GM12872 (cell line): ENCODE measurements around the gene KDM1B.

Source experiments
- TF ChIP-seq, protein P1 (sequence below): IDR thresholded peaks from 3 replicates; pipeline ENCODE4 v1.5.1; 2011; ENCODE audit warnings: low read depth, mild to moderate bottlenecking, low read length, moderate library complexity; ENCODE audit not compliant: insufficient read depth

Gene KDM1B

DNA sequence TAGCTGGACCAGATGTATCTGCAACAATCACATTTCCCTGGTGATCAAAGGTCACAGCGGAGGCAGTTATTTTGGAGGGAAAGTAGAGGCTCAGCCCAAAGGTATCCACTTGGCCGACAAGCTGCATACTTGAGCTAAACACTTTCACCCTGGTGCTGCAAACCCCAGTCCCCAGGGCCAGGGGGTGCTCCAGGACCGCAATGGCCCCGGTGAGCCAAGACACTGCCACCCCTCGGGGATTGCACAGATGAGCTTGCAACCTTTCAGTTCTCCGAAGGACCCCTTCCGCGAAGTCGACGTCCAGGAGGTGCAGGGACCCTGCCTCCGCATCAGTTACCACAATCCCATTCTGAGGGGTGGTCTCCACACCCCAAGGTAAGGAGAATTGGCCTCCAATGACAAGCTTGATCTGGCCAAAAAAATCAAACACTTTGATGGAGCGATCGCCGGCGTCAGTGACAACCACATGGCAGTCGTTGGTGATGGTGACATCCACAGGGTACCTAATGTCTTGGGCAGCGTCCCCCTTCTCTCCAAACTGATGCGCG lies 33.6 kb upstream of the KDM1B start:
- TF ChIP-seq, protein P1, sequence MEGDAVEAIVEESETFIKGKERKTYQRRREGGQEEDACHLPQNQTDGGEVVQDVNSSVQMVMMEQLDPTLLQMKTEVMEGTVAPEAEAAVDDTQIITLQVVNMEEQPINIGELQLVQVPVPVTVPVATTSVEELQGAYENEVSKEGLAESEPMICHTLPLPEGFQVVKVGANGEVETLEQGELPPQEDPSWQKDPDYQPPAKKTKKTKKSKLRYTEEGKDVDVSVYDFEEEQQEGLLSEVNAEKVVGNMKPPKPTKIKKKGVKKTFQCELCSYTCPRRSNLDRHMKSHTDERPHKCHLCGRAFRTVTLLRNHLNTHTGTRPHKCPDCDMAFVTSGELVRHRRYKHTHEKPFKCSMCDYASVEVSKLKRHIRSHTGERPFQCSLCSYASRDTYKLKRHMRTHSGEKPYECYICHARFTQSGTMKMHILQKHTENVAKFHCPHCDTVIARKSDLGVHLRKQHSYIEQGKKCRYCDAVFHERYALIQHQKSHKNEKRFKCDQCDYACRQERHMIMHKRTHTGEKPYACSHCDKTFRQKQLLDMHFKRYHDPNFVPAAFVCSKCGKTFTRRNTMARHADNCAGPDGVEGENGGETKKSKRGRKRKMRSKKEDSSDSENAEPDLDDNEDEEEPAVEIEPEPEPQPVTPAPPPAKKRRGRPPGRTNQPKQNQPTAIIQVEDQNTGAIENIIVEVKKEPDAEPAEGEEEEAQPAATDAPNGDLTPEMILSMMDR: no peak

DNA sequence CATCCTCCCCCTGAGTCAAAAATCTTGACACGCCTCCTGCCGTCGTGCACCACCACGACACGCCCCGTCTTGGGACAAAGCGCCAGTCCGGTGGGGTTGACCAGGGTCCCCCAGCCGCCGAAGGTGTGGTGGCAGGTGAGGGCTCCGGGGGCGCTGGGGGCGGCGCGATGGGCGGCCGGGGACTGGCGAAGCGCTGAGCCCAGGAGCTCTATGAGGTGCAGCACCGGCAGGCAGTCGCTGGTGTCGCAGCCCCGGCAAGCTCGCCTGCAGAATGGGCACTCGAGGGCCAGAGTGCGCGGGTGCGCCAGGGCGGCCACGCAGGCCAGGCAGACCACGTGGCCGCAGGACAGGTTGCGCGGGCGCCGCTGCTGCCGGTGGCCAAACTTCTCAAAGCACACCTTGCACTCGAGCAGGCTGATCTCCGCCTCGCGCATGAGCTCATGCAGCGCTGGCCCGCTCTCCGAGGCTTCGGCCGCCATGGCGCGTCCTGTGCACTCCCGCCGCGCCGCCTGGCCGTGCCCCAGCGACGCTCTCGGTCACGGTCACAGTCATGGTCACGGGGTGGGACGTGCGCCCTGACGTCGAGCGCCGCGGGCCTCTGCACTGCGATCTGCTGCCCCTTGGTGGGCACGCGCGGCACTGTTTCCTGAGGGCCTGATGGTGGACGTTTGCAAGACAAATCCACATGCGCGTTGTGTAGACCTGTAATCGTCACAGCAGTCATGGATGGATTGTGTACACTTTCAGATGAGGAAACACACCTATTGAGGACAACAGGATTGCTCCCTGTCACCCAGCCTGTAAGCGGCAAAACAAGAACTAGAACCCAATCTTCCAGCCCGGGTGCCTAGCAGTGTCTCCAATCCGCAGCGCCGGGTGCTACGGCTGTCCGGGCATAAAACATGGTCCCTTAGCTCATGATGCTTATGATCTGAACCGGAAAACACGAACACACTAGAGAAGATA lies 32.8 kb upstream of the KDM1B start, which contains the start of gene NHLRC1:
Gene NHLRC1 (minus strand): TSS at position 550 of the 966 bp plus-strand sequence. CDS start 71 bp downstream, at position 479.
- TF ChIP-seq, protein P1: peak; percentile 73

DNA sequence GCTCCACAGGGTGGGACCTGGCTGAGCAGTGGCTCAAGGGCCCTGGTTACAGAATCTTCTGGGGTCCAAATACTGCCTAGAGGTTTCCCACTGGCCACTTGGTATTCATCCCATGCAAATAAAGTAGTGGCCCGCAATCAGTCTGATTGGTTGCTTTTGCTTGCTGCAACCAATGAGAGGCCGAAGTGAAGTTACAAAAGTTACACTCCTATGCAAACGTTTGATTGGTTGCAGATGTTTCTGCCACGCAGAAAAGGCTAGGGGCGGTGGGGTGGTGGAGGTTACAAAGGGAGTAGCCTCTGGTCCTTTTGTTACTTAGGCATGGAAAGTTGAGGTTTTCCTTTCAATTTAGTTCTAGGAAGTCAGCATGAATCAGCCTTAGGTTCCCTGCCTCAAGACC lies 29.1 kb upstream of the KDM1B start:
- TF ChIP-seq, protein P1: no peak

DNA sequence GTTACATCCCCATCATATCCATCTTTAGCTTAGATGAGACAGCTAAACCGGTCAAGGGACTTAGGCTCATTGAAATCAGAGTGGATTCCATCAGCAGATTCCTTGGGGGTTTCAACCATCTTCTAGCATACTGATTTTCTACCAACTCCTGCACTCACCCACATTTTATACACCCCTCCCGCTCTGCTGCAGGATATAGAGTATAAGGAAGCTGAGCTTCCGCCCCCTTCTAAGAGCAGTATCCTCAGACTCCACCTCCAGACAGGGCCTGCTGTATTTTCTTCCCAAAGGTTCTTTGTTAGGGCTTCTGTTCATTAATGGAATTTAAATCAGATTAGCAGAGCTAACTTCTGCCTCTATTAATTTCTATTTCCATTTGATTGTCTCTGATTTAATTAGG lies 22.9 kb upstream of the KDM1B start:
- TF ChIP-seq, protein P1: no peak

DNA sequence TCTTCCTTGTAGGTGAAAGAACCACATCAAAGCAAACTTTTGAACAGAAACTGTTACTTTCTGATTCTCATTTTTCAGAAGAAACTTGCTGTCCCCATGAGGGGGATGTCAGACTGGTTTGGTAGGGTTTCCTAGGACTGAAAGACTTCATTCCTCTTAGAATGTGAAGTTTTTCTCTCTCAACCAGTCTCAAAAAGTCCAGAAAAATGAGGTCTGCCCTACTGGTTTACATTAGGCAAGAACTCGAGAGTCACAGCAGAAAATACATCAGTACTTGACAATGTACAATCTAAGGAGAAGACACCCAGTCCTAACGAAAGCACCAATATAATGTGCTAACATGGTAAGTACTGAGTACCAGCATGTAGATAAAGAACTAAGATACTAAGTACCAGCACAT lies 20.1 kb upstream of the KDM1B start:
- TF ChIP-seq, protein P1: no peak

DNA sequence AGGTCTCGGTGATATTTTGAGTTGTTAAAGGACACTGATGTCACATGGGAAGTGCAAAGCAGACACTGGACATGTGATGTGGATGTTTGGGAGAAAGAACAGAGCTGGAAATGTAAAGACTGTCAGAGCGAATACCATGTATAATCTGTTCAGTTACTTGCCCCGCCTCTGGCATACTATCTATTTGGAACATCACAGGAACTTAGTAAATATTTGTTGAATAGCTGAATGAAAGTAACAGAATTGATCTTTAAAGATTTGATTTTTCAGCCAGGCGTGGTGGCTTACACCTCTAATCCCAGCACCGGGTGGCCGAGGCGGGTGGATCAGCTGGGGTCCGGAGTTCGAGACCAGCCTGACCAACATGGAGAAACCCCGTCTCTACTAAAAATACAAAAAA lies 19.0 kb upstream of the KDM1B start:
- TF ChIP-seq, protein P1: no peak

DNA sequence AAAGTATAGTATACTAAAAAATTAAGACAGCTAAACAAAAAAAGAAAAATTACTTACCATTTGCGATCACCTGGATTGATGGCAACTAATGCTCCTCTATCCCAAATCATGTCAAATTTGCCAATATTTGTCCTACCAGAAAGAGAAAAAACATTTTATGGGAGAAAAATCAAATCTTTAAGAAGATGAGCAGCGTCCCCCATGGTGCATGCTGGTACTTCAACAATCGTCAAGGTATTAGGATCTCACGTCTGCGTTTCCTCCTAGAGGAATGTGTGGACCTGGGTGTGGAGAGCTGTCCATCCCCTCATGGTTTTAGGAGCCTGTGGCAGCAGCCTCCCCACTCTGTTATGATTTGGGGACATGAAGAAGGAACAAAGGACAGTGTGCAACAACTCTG lies 16.3 kb upstream of the KDM1B start:
- TF ChIP-seq, protein P1: no peak
